ENCODE measurements around the gene RPTOR.
"Not testable (repeated sequence)": the region's sequence is repeated elsewhere in the genome, so short reads cannot be mapped to it uniquely, and the experiment has no call there.

Gene RPTOR

GRCh38 chr17:80813318-80813717 is 268.7 kb downstream of the RPTOR start:
- no peak overlapping the region for H3K4me3 ChIP-seq (ENCODE audit: low read depth, low read length)
- DNase-seq (ENCODE audit: low read depth), result no peak
- TF ChIP-seq, protein P1, sequence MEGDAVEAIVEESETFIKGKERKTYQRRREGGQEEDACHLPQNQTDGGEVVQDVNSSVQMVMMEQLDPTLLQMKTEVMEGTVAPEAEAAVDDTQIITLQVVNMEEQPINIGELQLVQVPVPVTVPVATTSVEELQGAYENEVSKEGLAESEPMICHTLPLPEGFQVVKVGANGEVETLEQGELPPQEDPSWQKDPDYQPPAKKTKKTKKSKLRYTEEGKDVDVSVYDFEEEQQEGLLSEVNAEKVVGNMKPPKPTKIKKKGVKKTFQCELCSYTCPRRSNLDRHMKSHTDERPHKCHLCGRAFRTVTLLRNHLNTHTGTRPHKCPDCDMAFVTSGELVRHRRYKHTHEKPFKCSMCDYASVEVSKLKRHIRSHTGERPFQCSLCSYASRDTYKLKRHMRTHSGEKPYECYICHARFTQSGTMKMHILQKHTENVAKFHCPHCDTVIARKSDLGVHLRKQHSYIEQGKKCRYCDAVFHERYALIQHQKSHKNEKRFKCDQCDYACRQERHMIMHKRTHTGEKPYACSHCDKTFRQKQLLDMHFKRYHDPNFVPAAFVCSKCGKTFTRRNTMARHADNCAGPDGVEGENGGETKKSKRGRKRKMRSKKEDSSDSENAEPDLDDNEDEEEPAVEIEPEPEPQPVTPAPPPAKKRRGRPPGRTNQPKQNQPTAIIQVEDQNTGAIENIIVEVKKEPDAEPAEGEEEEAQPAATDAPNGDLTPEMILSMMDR (IDR thresholded peaks at IDR 0.05; ENCODE audit: insufficient read depth, low read depth, low read length, missing control alignments), result no peak

DNA sequence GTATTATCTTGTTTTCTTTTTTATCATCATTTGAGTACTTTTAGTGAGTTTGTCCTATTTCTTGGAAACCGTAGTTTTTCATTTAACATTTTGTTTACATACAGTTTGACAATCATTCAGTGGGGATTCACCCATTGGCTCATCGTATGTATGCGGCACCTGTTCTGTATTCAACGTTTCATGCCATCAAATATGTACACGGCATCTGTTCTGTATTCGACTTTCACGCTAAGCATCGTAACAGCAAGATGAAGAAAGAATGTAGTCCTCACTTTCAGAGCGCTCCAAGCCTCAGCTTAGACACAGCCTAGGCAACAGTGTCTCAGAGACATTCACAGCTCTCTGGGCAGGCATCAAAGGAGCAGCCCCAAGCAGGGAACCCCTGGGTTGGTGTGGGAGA is 269.9 kb downstream of the RPTOR start:
- DNase-seq (ENCODE audit: low read depth), result no peak
- TF ChIP-seq, protein P1 (IDR thresholded peaks at IDR 0.05; ENCODE audit: insufficient read depth, low read depth, low read length, missing control alignments), result no peak

DNA sequence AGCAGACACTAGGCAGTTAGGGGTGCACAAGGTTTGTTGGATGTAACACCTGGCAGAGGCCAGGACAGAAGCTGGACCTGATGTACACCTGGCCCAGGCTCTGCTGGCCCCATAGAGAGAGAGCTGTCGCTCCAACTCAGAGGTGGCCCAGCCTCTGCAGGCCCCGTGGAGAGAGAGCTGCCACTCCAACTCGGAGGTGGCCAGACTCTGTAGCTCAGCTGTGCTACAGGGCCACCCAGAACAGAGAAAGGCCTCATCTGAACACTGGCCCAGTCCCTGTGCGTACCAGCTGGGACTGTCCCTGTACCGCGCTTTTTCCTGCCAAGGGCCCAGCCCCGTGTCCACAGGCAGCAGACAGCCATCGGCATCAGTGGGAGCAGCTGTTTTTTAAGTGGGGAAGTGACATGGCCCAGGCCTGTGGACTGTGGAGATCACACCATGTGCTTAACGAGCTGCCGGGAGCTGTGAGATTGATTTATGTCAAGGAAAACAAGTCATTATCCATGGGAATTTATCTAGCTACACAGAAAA is 270.6 kb downstream of the RPTOR start:
- no peak overlapping the region for H3K4me3 ChIP-seq (ENCODE audit: low read depth, low read length)
- no peak for DNase-seq (ENCODE audit: low read depth)

More for the DNA sequence above, 269.9 kb downstream of the RPTOR start:
- H3K4me3 ChIP-seq (ENCODE audit: low read depth, low read length), result no peak overlapping the region

GRCh38 chr17:80815718-80816117 is 271.1 kb downstream of the RPTOR start:
- H3K4me3 ChIP-seq (ENCODE audit: low read depth, low read length); DNase-seq (ENCODE audit: low read depth): not testable (repeated sequence)

More for the DNA sequence above, 270.6 kb downstream of the RPTOR start:
- TF ChIP-seq, protein P1 (IDR thresholded peaks at IDR 0.05; ENCODE audit: insufficient read depth, low read depth, low read length, missing control alignments), result no peak

- no peak overlapping the region for H3K4me3 ChIP-seq (ENCODE audit: low read depth, low read length)
- TF ChIP-seq, protein P1 (IDR thresholded peaks at IDR 0.05; ENCODE audit: insufficient read depth, low read depth, low read length, missing control alignments), result no peak
- no peak for DNase-seq (ENCODE audit: low read depth)
Observed at GRCh38 chr17:80816241-80817103, 271.8 kb downstream of the RPTOR start.

DNA sequence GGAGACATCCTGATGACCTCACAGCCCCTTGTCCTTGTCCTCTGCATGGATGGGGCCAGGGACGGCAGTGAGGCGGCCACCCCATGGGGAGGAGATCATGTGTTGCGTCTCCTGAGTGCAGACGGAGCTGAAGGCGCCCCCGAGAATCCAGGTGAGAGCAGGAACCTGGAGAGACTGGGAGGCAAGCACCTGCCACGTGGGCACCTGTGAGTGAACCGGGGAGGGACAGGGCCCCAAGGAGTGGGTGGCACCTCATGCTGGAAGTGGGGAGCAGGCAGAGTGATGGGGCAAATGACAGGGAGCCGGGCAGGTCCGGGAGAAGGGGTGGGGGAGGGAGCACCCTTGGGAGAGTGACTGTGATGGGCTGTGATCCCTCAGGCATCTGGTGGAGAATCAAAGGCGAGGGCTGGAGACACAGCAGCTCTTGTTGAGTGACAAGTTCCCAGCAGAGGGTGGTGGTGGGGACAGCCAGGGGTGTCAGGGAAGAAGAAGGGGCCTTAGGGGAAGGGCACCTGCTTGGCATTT is 272.7 kb downstream of the RPTOR start:
- DNase-seq (ENCODE audit: low read depth), result no peak
- no peak overlapping the region for H3K4me3 ChIP-seq (ENCODE audit: low read depth, low read length)
- TF ChIP-seq, protein P1 (IDR thresholded peaks at IDR 0.05; ENCODE audit: insufficient read depth, low read depth, low read length, missing control alignments), result no peak

GRCh38 chr17:80817861-80818260 is 273.2 kb downstream of the RPTOR start:
- TF ChIP-seq, protein P1 (IDR thresholded peaks at IDR 0.05; ENCODE audit: insufficient read depth, low read depth, low read length, missing control alignments), result no peak
- no peak for DNase-seq (ENCODE audit: low read depth)

More at GRCh38 chr17:80817861-80818260, 273.2 kb downstream of the RPTOR start:
- no peak overlapping the region for H3K4me3 ChIP-seq (ENCODE audit: low read depth, low read length)
